ENCODE measurements around the gene SRP19.

- no peak for TF ChIP-seq CTCF (optimal IDR thresholded peaks at IDR 0.05 in 1 of 3, IDR thresholded peaks at IDR 0.05 in 1 of 3, conservative IDR thresholded peaks at IDR 0.05 in 1 of 3; ENCODE audit: extremely low read depth in 1 of 3, insufficient read depth in 2 of 3, low read length in 3 of 3)
- no peak for TF ChIP-seq EZH2 (IDR thresholded peaks at IDR 0.05; ENCODE audit: low read length)
Measured at GRCh38 chr5:112824197-112824596, 36.9 kb upstream of the SRP19 start.
